GM19455 (cell line): ENCODE data around the gene HARS1.
"Not testable (repeated sequence)": the region's sequence is repeated elsewhere in the genome, so short reads cannot be mapped to it uniquely, and the experiment has no call there.

Experiments used
- ATAC-seq: cut with Tn5 transposase; IDR thresholded peaks from one replicate; pipeline ENCODE4 v1.9.1; 2021; ENCODE audit not compliant: unreplicated experiment

The HARS1 gene

GRCh38 chr5:140677947-140678346 lies 13.2 kb downstream of the HARS1 start:
- ATAC-seq, result no peak

- ATAC-seq, result no peak
Observed at GRCh38 chr5:140674629-140675028, 16.5 kb downstream of the HARS1 start.

GRCh38 chr5:140674211-140674610 lies 17.0 kb downstream of the HARS1 start:
- no peak for ATAC-seq

GRCh38 chr5:140673187-140673976 lies 17.8 kb downstream of the HARS1 start, which contains the start of gene DND1:
TSS of gene DND1 (minus strand) at chr5:140673576. CDS start at chr5:140673542, 34 bp downstream.
- ATAC-seq, result no peak

- ATAC-seq, result no peak
Observed at GRCh38 chr5:140672455-140673186, 18.5 kb downstream of the HARS1 start.

GRCh38 chr5:140671472-140672125 lies 19.6 kb downstream of the HARS1 start:
- no peak for ATAC-seq

GRCh38 chr5:140671035-140671434 lies 20.1 kb downstream of the HARS1 start:
- ATAC-seq, result not testable (repeated sequence)

GRCh38 chr5:140664359-140665119 lies 26.6 kb downstream of the HARS1 start, which contains the start of gene WDR55:
TSS of gene WDR55 (plus strand) at chr5:140664904. CDS start at chr5:140664913, 9 bp downstream.
- ATAC-seq, result peak; percentile 97

- ATAC-seq, result no peak
Observed at GRCh38 chr5:140664030-140664358, 27.2 kb downstream of the HARS1 start.

GRCh38 chr5:140660371-140660770 lies 30.8 kb downstream of the HARS1 start:
- not testable (repeated sequence) for ATAC-seq

GRCh38 chr5:140658870-140659269 lies 32.3 kb downstream of the HARS1 start:
- no peak for ATAC-seq

- ATAC-seq, result peak; percentile 47
Observed at GRCh38 chr5:140647042-140647419, 44.1 kb downstream of the HARS1 start.

- no peak for ATAC-seq
Observed at GRCh38 chr5:140642718-140643117, 48.5 kb downstream of the HARS1 start.

- no peak for ATAC-seq
Observed at GRCh38 chr5:140641716-140642115, 49.5 kb downstream of the HARS1 start.

GRCh38 chr5:140639148-140639981 lies 51.8 kb downstream of the HARS1 start, which contains the start of gene TMCO6:
TSS of gene TMCO6 (plus strand) at chr5:140639451. CDS start at chr5:140639528, 77 bp downstream.
- peak; percentile 91 for ATAC-seq

GRCh38 chr5:140638898-140639147 lies 52.3 kb downstream of the HARS1 start:
- ATAC-seq, result not testable (repeated sequence)

GRCh38 chr5:140637371-140638100 lies 53.6 kb downstream of the HARS1 start:
- no peak for ATAC-seq

- no peak for ATAC-seq
Observed at GRCh38 chr5:140635291-140636257, 55.6 kb downstream of the HARS1 start.
